ENCODE measurements around the gene FAM20C. TPM values are rescaled to one million over a fixed set of nuclear protein-coding genes. Genes with fewer than 3 reads are reported as not detected.

Gene FAM20C
- total RNA-seq, 2 experiments from 2014 or later: 1.3 to 1.7 TPM

- no peaks in the 10 kb centered on the region for H3K36me3 Mint-ChIP-seq (ENCODE audit: low read depth)
- H3K27me3 ChIP-seq (ENCODE audit: control insufficient read depth in 1 of 2, insufficient read depth in 2 of 2, low read length in 2 of 2): no peaks in the 10 kb centered on the region
Observed at GRCh38 chr7:226281-226895, 34.0 kb downstream of the FAM20C start.

GRCh38 chr7:227926-228325, 35.6 kb downstream of the FAM20C start:
- Mint-ChIP-seq H3K4me1 (ENCODE audit: low read depth) (no peaks in the 10 kb centered on the region), H3K36me3 (ENCODE audit: low read depth) (no peaks in the 10 kb centered on the region), H3K9me3 (no peaks in the 10 kb centered on the region), H3K27ac (no peak overlapping the region), H3K4me3 (no peak overlapping the region), H3K27me3 (peaks cover 4% of the 10 kb centered on the region)
- no peak for TF ChIP-seq CTCF (IDR thresholded peaks at IDR 0.05)
- no peak for ATAC-seq (ENCODE audit: poor library complexity)
- Histone ChIP-seq H3K9me3 (ENCODE audit: control insufficient read depth in 1 of 2, insufficient read depth in 1 of 2, low read length in 2 of 2) (peaks cover 0 to 5% of the 10 kb centered on the region in 2 experiments), H3K4me1 (ENCODE audit: insufficient read depth, low read length) (no peaks in the 10 kb centered on the region), H3K27me3 (ENCODE audit: control insufficient read depth in 1 of 2, insufficient read depth in 2 of 2, low read length in 2 of 2) (no peaks in the 10 kb centered on the region), H3K36me3 (ENCODE audit: insufficient read depth, low read length) (no peaks in the 10 kb centered on the region), H3K4me3 (ENCODE audit: low read length) (no peak overlapping the region), H3K27ac (ENCODE audit: low read depth in 1 of 2, low read length in 2 of 2) (no peak overlapping the region)
- no peak for DNase-seq
- POLR2A ChIA-PET: no interaction called here
- CTCF ChIA-PET: no interaction called here
- intact Hi-C loops (cut with DNase I, micrococcal nuclease): no loop called here

More at GRCh38 chr7:226281-226895, 34.0 kb downstream of the FAM20C start:
- Mint-ChIP-seq H3K4me1 (ENCODE audit: low read depth) (no peaks in the 10 kb centered on the region), H3K9me3 (no peaks in the 10 kb centered on the region), H3K27ac (no peak overlapping the region), H3K4me3 (no peak overlapping the region), H3K27me3 (peaks cover 4% of the 10 kb centered on the region)
- H3K4me3 ChIP-seq (ENCODE audit: low read length): no peak overlapping the region
- POLR2A ChIA-PET: no interaction called here
- no peak overlapping the region for H3K27ac ChIP-seq (ENCODE audit: low read depth in 1 of 2, low read length in 2 of 2)
- DNase-seq (no peak), ATAC-seq (ENCODE audit: poor library complexity) (no peak)
- no peaks in the 10 kb centered on the region for H3K36me3 ChIP-seq (ENCODE audit: insufficient read depth, low read length)
- peaks cover 0 to 5% of the 10 kb centered on the region in 2 experiments for H3K9me3 ChIP-seq (ENCODE audit: control insufficient read depth in 1 of 2, insufficient read depth in 1 of 2, low read length in 2 of 2)
- no peaks in the 10 kb centered on the region for H3K4me1 ChIP-seq (ENCODE audit: insufficient read depth, low read length)
- no peak for TF ChIP-seq CTCF (IDR thresholded peaks at IDR 0.05)
- CTCF ChIA-PET: no interaction called here
- intact Hi-C loops (cut with DNase I, micrococcal nuclease): no loop called here

GRCh38 chr7:228610-229009, 36.2 kb downstream of the FAM20C start:
- H3K4me1 ChIP-seq (ENCODE audit: insufficient read depth, low read length): no peaks in the 10 kb centered on the region
- Mint-ChIP-seq H3K36me3 (ENCODE audit: low read depth) (no peaks in the 10 kb centered on the region), H3K4me1 (ENCODE audit: low read depth) (no peaks in the 10 kb centered on the region), H3K27me3 (peaks cover 4% of the 10 kb centered on the region), H3K9me3 (no peaks in the 10 kb centered on the region), H3K4me3 (no peak overlapping the region), H3K27ac (no peak overlapping the region)
- ChIA-PET CTCF (no interaction called here), POLR2A (no interaction called here)
- DNase-seq (no peak), ATAC-seq (ENCODE audit: poor library complexity) (no peak)
- no peaks in the 10 kb centered on the region for H3K36me3 ChIP-seq (ENCODE audit: insufficient read depth, low read length)
- no peak for TF ChIP-seq CTCF (IDR thresholded peaks at IDR 0.05)
- intact Hi-C loops (cut with DNase I, micrococcal nuclease): no loop called here
- peaks cover 0 to 1% of the 10 kb centered on the region in 2 experiments for H3K9me3 ChIP-seq (ENCODE audit: control insufficient read depth in 1 of 2, insufficient read depth in 1 of 2, low read length in 2 of 2)
- H3K4me3 ChIP-seq (ENCODE audit: low read length): no peak overlapping the region
- H3K27ac ChIP-seq (ENCODE audit: low read depth in 1 of 2, low read length in 2 of 2): no peak overlapping the region
- H3K27me3 ChIP-seq (ENCODE audit: control insufficient read depth in 1 of 2, insufficient read depth in 2 of 2, low read length in 2 of 2): no peaks in the 10 kb centered on the region

Data from CD4-positive, alpha-beta T cell (primary cell).